GM10248 (cell line): Measurements from ENCODE around the gene MFSD6L.

Source experiments
- CTCF ChIA-PET: fragments of 300-600 bp; sonication (Branson Sonifier 250); formaldehyde crosslinking; extraction: SDS; loops from one replicate; lab custom pipeline; 2021; ENCODE audit warnings: antibody characterized with exemption; lab: Yijun Ruan, JAX
- POLR2A ChIA-PET: fragments of 350-650 bp; sonication (Branson Sonifier 250); formaldehyde crosslinking; extraction: SDS; loops from one replicate; lab custom pipeline; 2020; ENCODE audit warnings: antibody characterized with exemption; lab: Yijun Ruan, JAX
- DNase-seq: peaks from one replicate; pipeline ENCODE4 v3.0.0; 2012; ENCODE audit errors: extremely low spot score
- CTCF ChIP-seq: IDR thresholded peaks from 2 replicates; pipeline ENCODE4 v1.5.1; 2012; ENCODE audit warnings: mild to moderate bottlenecking, low read depth; ENCODE audit errors: extremely low read depth, missing control alignments, control extremely low read depth

MFSD6L gene

GRCh38 chr17:8789743-8790142 lies 9.4 kb downstream of the MFSD6L start:
- no peak for DNase-seq
- CTCF ChIA-PET, result interaction anchor here (1.2 kb wide), 2 partner anchors 8 to 11 kb away, joined by 4 read pairs; no protein-coding TSS in a partner anchor
- POLR2A ChIA-PET, result no interaction called here
- no peak for TF ChIP-seq CTCF

GRCh38 chr17:8788998-8789397 lies 10.2 kb downstream of the MFSD6L start:
- CTCF ChIA-PET, result interaction anchor here (1.2 to 1.5 kb wide), 3 partner anchors 8 to 17 kb away, joined by 3 to 4 read pairs (median 4); no protein-coding TSS in a partner anchor
- TF ChIP-seq CTCF, result no peak
- POLR2A ChIA-PET, result no interaction called here
- DNase-seq, result no peak

DNA sequence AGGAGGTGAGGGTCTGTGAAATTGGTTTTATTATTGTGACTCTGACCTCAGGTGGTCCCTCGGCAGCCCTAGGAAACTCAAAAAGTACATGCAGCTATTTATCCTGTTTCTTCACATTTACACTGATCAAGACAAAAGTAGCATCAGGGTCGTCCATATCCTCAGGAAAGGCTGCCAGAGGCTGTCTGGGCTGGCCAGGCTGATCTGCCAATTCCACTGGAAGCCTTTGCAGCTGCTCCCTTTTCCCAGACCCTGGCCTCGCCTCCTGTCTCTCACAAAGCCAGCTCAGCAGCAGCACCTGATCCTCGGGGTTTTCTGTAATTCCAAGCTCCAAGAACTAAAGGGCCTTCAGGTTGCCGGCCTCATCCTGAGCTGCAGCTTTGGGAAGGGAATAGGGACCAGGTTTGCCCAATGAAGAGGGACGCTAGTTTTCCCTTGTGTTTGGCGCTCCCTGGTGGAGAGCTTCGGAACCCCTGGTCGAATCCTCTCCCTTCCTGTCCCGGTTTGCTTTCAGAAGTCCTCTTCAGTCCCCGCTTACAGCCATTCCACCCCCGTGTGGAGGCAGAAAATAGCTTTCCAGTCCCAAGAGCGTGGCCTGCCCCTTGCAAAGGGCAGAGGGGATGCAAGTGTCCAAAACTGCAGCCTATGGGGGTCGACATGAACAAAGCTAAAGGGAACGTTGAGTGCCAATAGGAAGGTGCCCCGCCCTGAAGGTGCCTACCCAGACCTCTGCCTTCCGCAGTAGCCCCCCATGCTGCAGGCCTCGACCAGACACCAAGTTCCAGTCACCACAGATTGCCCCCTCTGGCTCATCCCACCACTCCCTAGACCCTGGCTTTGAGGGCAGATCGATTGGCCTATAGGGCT lies 13.4 kb downstream of the MFSD6L start:
- CTCF ChIA-PET, result interaction anchor here (0.7 to 4.0 kb wide), 44 partner anchors 9 to 725 kb away, joined by 3 to 45 read pairs (median 5); partner anchors contain the start of genes KRABD2, MFSD6L, MYH10 and PIK3R6
- peak; percentile 68 for TF ChIP-seq CTCF
- DNase-seq, result peak; percentile 72
- POLR2A ChIA-PET, result interaction anchor here (0.5 kb wide), 1 partner anchor 45 kb away, joined by 3 read pairs; no protein-coding TSS in a partner anchor

DNA sequence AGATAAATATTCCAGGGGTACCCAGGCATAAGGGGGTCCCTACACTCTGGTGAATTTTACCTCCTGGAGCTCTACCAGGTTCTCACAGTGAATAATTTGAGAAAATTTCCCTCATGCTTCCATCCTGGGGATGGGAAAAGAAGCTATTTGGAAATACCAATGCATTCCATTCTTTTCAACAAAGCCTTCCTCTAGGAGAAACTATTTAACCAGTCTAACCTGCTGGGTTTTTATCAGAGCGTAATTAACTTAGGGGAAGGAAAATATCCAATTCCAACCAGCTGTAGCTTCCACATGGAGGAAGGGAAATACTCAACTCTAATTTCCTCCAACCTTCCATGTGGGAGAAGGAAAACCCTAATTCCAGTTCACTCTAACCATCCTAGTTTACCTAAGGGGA lies 17.0 kb downstream of the MFSD6L start:
- ChIA-PET POLR2A (no interaction called here), CTCF (interaction anchor here (0.9 to 1.2 kb wide), 3 partner anchors 15 to 720 kb away, joined by 3 read pairs; no protein-coding TSS in a partner anchor)
- DNase-seq, result no peak
- no peak for TF ChIP-seq CTCF

DNA sequence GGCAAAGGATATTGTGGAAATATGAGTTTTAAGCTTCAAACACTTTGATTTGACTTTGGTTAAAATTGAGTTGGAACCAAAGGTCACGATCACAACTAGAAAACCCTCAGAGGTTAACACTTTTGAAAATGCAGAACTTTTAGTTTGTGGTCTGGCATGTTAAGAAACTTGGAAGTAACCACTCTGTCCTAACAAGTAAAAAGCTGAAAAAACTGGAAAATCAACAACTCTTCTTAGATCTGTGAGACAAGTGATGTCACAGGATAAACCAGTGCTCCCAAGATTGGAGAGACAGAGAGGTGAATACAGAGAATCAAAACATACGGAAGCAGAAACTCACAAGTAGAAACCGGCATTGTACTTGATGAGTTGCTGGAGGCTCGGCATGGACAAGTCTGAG lies 17.4 kb downstream of the MFSD6L start:
- POLR2A ChIA-PET, result no interaction called here
- TF ChIP-seq CTCF, result no peak
- DNase-seq, result no peak
- CTCF ChIA-PET, result interaction anchor here (0.7 to 1.2 kb wide), 3 partner anchors 15 to 36 kb away, joined by 3 read pairs; no protein-coding TSS in a partner anchor

GRCh38 chr17:8776881-8777280 lies 22.3 kb downstream of the MFSD6L start:
- TF ChIP-seq CTCF, result no peak
- DNase-seq, result no peak
- ChIA-PET CTCF (interaction anchor here (0.9 to 2.2 kb wide), 6 partner anchors 9 to 393 kb away, joined by 3 to 31 read pairs (median 3); no protein-coding TSS in a partner anchor), POLR2A (no interaction called here)
